ENCODE results near the gene ATPAF1.
"Not testable (repeated sequence)": the region's sequence is repeated elsewhere in the genome, so short reads cannot be mapped to it uniquely, and the experiment has no call there.

The ATPAF1 gene

DNA sequence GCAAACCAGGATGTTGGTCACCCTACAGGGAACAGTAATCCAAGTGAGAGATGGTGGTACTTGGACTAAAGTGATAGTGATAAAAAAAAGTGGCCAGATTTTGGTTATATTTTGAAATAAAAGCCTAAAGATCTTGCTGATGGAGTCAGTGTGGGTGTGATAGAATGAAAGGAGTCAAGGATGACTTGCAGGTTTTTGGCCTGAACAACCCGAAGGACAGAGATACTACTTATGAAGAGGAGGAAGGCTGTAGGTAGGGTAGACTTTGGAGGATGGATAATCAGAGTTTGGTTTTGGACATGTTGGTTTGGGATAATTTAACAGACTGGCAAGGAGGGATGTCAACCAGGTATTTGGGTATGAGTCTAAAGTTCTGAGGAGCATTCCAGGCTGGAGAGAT lies 2.0 kb upstream of the ATPAF1 start:
- Histone ChIP-seq H3K27me3 (ENCODE audit: insufficient read depth, low read length) (no peaks in the 10 kb centered on the region), H3K79me2 (ENCODE audit: insufficient read depth, low read length) (no peaks in the 10 kb centered on the region; the same call in 1 of the 2 replicates), H3F3A (ENCODE audit: insufficient read depth, low read length) (0 out of 2 replicates have a peak, but pooled peaks cover 4% of the 10 kb centered on the region), H3K9me3 (ENCODE audit: low read length) (no peaks in the 10 kb centered on the region), H3K36me3 (ENCODE audit: insufficient read depth, low read length) (peaks cover 5% of the 10 kb centered on the region; the same call in 1 of the 2 replicates), H3K4me1 (ENCODE audit: insufficient read depth, low read length, severe bottlenecking) (peaks cover 20% of the 10 kb centered on the region), H3K4me2 (ENCODE audit: low read length) (no peak overlapping the region), H4K20me1 (ENCODE audit: insufficient read depth, low read length) (no peaks in the 10 kb centered on the region), H2AFZ (ENCODE audit: low read length) (no peak overlapping the region), H3K27ac (ENCODE audit: low read depth, low read length, poor library complexity, severe bottlenecking) (no peak overlapping the region), H3K9me2 (ENCODE audit: low read depth, low read length) (no peaks in the 10 kb centered on the region), H3K9ac (ENCODE audit: low read length) (no peak overlapping the region), H3K4me3 (ENCODE audit: low read depth, low read length, poor library complexity, severe bottlenecking) (no peak overlapping the region)
- TF ChIP-seq, protein P1, sequence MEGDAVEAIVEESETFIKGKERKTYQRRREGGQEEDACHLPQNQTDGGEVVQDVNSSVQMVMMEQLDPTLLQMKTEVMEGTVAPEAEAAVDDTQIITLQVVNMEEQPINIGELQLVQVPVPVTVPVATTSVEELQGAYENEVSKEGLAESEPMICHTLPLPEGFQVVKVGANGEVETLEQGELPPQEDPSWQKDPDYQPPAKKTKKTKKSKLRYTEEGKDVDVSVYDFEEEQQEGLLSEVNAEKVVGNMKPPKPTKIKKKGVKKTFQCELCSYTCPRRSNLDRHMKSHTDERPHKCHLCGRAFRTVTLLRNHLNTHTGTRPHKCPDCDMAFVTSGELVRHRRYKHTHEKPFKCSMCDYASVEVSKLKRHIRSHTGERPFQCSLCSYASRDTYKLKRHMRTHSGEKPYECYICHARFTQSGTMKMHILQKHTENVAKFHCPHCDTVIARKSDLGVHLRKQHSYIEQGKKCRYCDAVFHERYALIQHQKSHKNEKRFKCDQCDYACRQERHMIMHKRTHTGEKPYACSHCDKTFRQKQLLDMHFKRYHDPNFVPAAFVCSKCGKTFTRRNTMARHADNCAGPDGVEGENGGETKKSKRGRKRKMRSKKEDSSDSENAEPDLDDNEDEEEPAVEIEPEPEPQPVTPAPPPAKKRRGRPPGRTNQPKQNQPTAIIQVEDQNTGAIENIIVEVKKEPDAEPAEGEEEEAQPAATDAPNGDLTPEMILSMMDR (IDR thresholded peaks at IDR 0.05; ENCODE audit: low read length), result no peak

DNA sequence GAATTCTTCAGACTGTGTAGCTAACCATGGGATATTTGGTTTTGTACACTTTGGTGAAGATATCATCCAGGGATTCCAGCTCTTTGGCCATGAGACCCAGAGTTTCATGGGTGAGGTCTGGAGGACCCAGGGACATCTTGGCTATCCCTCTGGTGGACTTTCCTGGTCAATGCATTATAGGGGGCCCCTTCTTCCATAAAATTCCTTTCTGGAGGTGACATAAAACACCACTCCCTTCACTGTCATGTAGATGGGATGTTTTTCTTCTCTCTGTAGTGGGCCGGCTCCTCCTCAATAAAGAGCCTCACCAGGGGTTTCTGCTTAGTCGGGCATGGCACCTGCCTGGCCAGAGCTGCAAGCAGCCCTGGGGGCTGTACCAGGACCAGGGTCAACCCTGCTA lies 2.2 kb downstream of the ATPAF1 start:
- Histone ChIP-seq H3K4me1 (ENCODE audit: insufficient read depth, low read length, severe bottlenecking) (peaks cover 20% of the 10 kb centered on the region), H3K4me3 (ENCODE audit: low read depth, low read length, poor library complexity, severe bottlenecking) (no peak overlapping the region), H3K79me2 (ENCODE audit: insufficient read depth, low read length) (no peaks in the 10 kb centered on the region; the same call in 1 of the 2 replicates), H2AFZ (ENCODE audit: low read length) (no peak overlapping the region), H3K9me2 (ENCODE audit: low read depth, low read length) (no peaks in the 10 kb centered on the region), H3K9me3 (ENCODE audit: low read length) (no peaks in the 10 kb centered on the region), H3K27ac (ENCODE audit: low read depth, low read length, poor library complexity, severe bottlenecking) (no peak overlapping the region), H3F3A (ENCODE audit: insufficient read depth, low read length) (0 out of 2 replicates have a peak, but pooled peaks cover 4% of the 10 kb centered on the region), H3K4me2 (ENCODE audit: low read length) (no peak overlapping the region), H3K9ac (ENCODE audit: low read length) (no peak overlapping the region), H4K20me1 (ENCODE audit: insufficient read depth, low read length) (no peaks in the 10 kb centered on the region), H3K27me3 (ENCODE audit: insufficient read depth, low read length) (no peaks in the 10 kb centered on the region), H3K36me3 (ENCODE audit: insufficient read depth, low read length) (peaks cover 22% of the 10 kb centered on the region)
- TF ChIP-seq EZH2 (IDR thresholded peaks at IDR 0.05; ENCODE audit: borderline replicate concordance, low read length), result no peak
- TF ChIP-seq, protein P1 (IDR thresholded peaks at IDR 0.05; ENCODE audit: low read length), result no peak

DNA sequence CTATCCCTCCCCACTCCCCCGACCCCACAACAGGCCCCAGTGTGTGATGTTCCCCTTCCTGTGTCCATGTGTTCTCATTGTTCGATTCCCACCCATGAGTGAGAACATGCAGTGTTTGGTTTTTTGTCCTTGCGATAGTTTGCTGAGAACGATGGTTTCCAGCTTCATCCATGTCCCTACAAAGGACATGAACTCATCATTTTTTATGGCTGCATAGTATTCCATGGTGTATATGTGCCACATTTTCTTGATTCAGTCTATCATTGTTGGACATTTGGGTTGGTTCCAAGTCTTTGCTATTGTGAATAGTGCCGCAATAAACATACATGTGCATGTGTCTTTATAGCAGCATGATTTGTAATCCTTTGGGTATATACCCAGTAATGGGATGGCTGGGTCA lies 5.2 kb downstream of the ATPAF1 start:
- H3K4me3 ChIP-seq (ENCODE audit: low read depth, low read length, poor library complexity, severe bottlenecking); H2AFZ ChIP-seq (ENCODE audit: low read length); H3K79me2 ChIP-seq (ENCODE audit: insufficient read depth, low read length); H3K9me3 ChIP-seq (ENCODE audit: low read length); H3K4me2 ChIP-seq (ENCODE audit: low read length); H3K9ac ChIP-seq (ENCODE audit: low read length); H4K20me1 ChIP-seq (ENCODE audit: insufficient read depth, low read length); H3F3A ChIP-seq (ENCODE audit: insufficient read depth, low read length); H3K27me3 ChIP-seq (ENCODE audit: insufficient read depth, low read length); H3K27ac ChIP-seq (ENCODE audit: low read depth, low read length, poor library complexity, severe bottlenecking); H3K9me2 ChIP-seq (ENCODE audit: low read depth, low read length): not testable (repeated sequence)
- Histone ChIP-seq H3K4me1 (ENCODE audit: insufficient read depth, low read length, severe bottlenecking) (peaks cover 14% of the 10 kb centered on the region), H3K36me3 (ENCODE audit: insufficient read depth, low read length) (peaks cover 29% of the 10 kb centered on the region)

DNA sequence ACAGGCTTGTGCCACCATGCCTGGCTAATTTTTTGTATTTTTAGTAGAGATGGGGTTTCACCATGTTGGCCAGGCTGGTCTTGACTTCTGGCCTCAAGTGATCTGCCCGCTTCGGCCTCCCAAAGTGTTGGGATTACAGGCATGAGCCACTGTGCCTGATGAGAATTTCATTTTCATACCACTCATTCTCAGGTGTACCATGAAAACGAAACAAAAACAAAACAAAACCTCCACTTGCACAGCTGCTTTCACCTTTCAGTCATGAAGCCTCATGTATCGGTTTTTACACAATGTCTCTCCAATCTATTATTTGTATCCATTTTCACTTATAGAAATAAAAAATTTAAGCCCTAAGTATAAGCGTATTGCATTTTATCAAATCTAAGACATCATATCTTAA lies 8.0 kb downstream of the ATPAF1 start:
- not testable (repeated sequence) for H3K4me1 ChIP-seq (ENCODE audit: insufficient read depth, low read length, severe bottlenecking); H4K20me1 ChIP-seq (ENCODE audit: insufficient read depth, low read length); H3K27ac ChIP-seq (ENCODE audit: low read depth, low read length, poor library complexity, severe bottlenecking); H3K27me3 ChIP-seq (ENCODE audit: insufficient read depth, low read length); H3K9me2 ChIP-seq (ENCODE audit: low read depth, low read length); H3K4me3 ChIP-seq (ENCODE audit: low read depth, low read length, poor library complexity, severe bottlenecking); H3K9ac ChIP-seq (ENCODE audit: low read length); H3K79me2 ChIP-seq (ENCODE audit: insufficient read depth, low read length); H2AFZ ChIP-seq (ENCODE audit: low read length); H3K9me3 ChIP-seq (ENCODE audit: low read length); H3K4me2 ChIP-seq (ENCODE audit: low read length); H3F3A ChIP-seq (ENCODE audit: insufficient read depth, low read length)
- H3K36me3 ChIP-seq (ENCODE audit: insufficient read depth, low read length), result peaks cover 49% of the 10 kb centered on the region
